ENCODE data around the gene MANSC4. TPM values are rescaled to one million over a fixed set of nuclear protein-coding genes. Genes with fewer than 3 reads are reported as not detected.

Gene MANSC4
- total and polyA plus RNA-seq, 10 of the 15 experiments (the other 5 are each of a cell fraction or from before 2014, with no cell fraction given) = 0.18 to 0.21 (median 0.19) TPM; not detected in 7

GRCh38 chr12:27762757-27763156 lies 17.3 kb downstream of the MANSC4 start (continued):
- TF ChIP-seq RELB (IDR thresholded peaks at IDR 0.05; ENCODE audit: low read depth) (0 out of 2 replicates have a peak, but pooled peaks have one; percentile 32), YY1 (IDR thresholded peaks at IDR 0.05; ENCODE audit: low read depth, low read length) (no peak), ZNF217 (IDR thresholded peaks at IDR 0.05) (no peak), SIX5 (IDR thresholded peaks at IDR 0.05; ENCODE audit: low read depth, low read length, severe bottlenecking) (no peak), NFYB (IDR thresholded peaks at IDR 0.05; ENCODE audit: insufficient read depth, low read depth, low read length) (no peak), BMI1 (IDR thresholded peaks at IDR 0.05; ENCODE audit: borderline replicate concordance) (no peak), ZSCAN29 (IDR thresholded peaks at IDR 0.05) (no peak), GABPA (IDR thresholded peaks at IDR 0.05; ENCODE audit: low read depth) (no peak), MAX (IDR thresholded peaks at IDR 0.05; ENCODE audit: low read depth, low read length) (no peak), TCF3 (IDR thresholded peaks at IDR 0.05; ENCODE audit: borderline replicate concordance, insufficient read depth, low read depth, low read length) (no peak), MEF2B (IDR thresholded peaks at IDR 0.05; ENCODE audit: partially characterized antibody, poor library complexity, severe bottlenecking) (no peak), EGR1 (IDR thresholded peaks at IDR 0.05; ENCODE audit: borderline replicate concordance in 1 of 2, low read depth in 2 of 2, low read length in 2 of 2) (no peak), TAF1 (IDR thresholded peaks at IDR 0.05; ENCODE audit: borderline replicate concordance, low read depth, low read length) (no peak), PRDM15 (CRISPR knock-in tag; IDR thresholded peaks at IDR 0.05) (no peak), TCF7 (IDR thresholded peaks at IDR 0.05; ENCODE audit: borderline replicate concordance) (peak; percentile 86), BCLAF1 (IDR thresholded peaks at IDR 0.05) (no peak), ZBTB4 (CRISPR knock-in tag; IDR thresholded peaks at IDR 0.05) (no peak), ZNF24 (IDR thresholded peaks at IDR 0.05) (no peak), WRNIP1 (IDR thresholded peaks at IDR 0.05; ENCODE audit: borderline replicate concordance, low read depth, low read length) (no peak)

Measured in GM12878 (cell line).